ENCODE measurements around the gene MYO9B. TPM values are rescaled to one million over a fixed set of nuclear protein-coding genes. Genes with fewer than 3 reads are reported as not detected.

The MYO9B gene
- total RNA-seq, 1 experiment from 2014 or later = 58.6 TPM

- Histone ChIP-seq H4K8ac (replicated peaks; ENCODE audit: insufficient read length, low read depth, low read length) (no peak overlapping the region), H3K9me3 (ENCODE audit: control insufficient read depth, low read depth, low read length) (no peaks in the 10 kb centered on the region), H3K27me3 (ENCODE audit: insufficient read depth, low read length) (no peaks in the 10 kb centered on the region), H2AK5ac (ENCODE audit: insufficient read length, low read length) (no peak overlapping the region), H3K79me1 (ENCODE audit: insufficient read depth, low read depth, low read length, poor library complexity, severe bottlenecking) (no peaks in the 10 kb centered on the region), H3K56ac (ENCODE audit: insufficient read length, low read depth, low read length) (no peak overlapping the region), H4K20me1 (ENCODE audit: control insufficient read depth, insufficient read depth, insufficient read length) (peaks cover 2% of the 10 kb centered on the region), H4K91ac (ENCODE audit: insufficient read length, low read depth, low read length) (no peak overlapping the region), H2BK12ac (ENCODE audit: insufficient read length, low read depth, low read length) (no peak overlapping the region), H2AFZ (ENCODE audit: low read length) (no peak overlapping the region), H3K79me2 (ENCODE audit: insufficient read depth, low read length) (no peaks in the 10 kb centered on the region), H2BK5ac (ENCODE audit: insufficient read length, low read length) (no peak overlapping the region), H2BK120ac (ENCODE audit: low read depth, low read length, poor library complexity, severe bottlenecking) (no peak overlapping the region), H2BK20ac (ENCODE audit: low read depth, low read length, poor library complexity, severe bottlenecking) (no peak overlapping the region), H2BK15ac (ENCODE audit: low read depth, low read length) (no peak overlapping the region), H3K23me2 (ENCODE audit: insufficient read length, low read depth, low read length, poor library complexity, severe bottlenecking) (no peaks in the 10 kb centered on the region), H3K4me1 (ENCODE audit: insufficient read depth, low read length) (peaks cover 7% of the 10 kb centered on the region; the same call in 1 of the 2 replicates), H3K9ac (ENCODE audit: extremely low read depth, insufficient read length, low read length) (no peak overlapping the region), H3T11ph (ENCODE audit: low read length) (no peak overlapping the region), H4K5ac (ENCODE audit: insufficient read length, low read depth, low read length) (no peak overlapping the region), H3K23ac (ENCODE audit: insufficient read length, low read depth, low read length) (no peak overlapping the region), H3K14ac (ENCODE audit: insufficient read depth, low read length) (no peak overlapping the region), H3K18ac (ENCODE audit: insufficient read length, low read depth, low read length) (no peak overlapping the region), H3K27ac (ENCODE audit: insufficient read length, low read depth, low read length) (no peak overlapping the region), H3K4ac (ENCODE audit: low read depth, low read length) (no peak overlapping the region), H3K4me2 (ENCODE audit: insufficient read depth, insufficient read length, low read length) (no peak overlapping the region)
- Mint-ChIP-seq H3K27ac (peak overlapping the region in 1 of 3 experiments; percentile 87; a peak in 1 of 7 replicates), H3K9me3 (no peaks in the 10 kb centered on the region; a peak in 1 of 5 replicates), H3K36me3 (ENCODE audit: insufficient read depth in 1 of 3, low read depth in 3 of 3) (peaks cover 12 to 21% (median 13%) of the 10 kb centered on the region in 3 experiments; a peak in 5 of 7 replicates), H3K4me3 (no peak overlapping the region), H3K4me1 (peaks cover 26 to 30% of the 10 kb centered on the region in 2 experiments), H3K27me3 (ENCODE audit: low read depth) (no peaks in the 10 kb centered on the region; the same call in none of the 2 replicates)
- TF ChIP-seq, protein P1, sequence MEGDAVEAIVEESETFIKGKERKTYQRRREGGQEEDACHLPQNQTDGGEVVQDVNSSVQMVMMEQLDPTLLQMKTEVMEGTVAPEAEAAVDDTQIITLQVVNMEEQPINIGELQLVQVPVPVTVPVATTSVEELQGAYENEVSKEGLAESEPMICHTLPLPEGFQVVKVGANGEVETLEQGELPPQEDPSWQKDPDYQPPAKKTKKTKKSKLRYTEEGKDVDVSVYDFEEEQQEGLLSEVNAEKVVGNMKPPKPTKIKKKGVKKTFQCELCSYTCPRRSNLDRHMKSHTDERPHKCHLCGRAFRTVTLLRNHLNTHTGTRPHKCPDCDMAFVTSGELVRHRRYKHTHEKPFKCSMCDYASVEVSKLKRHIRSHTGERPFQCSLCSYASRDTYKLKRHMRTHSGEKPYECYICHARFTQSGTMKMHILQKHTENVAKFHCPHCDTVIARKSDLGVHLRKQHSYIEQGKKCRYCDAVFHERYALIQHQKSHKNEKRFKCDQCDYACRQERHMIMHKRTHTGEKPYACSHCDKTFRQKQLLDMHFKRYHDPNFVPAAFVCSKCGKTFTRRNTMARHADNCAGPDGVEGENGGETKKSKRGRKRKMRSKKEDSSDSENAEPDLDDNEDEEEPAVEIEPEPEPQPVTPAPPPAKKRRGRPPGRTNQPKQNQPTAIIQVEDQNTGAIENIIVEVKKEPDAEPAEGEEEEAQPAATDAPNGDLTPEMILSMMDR (conservative IDR thresholded peaks at IDR 0.05) = no peak
- no CpG with 5 or more reads among the region's 17 CpGs for WGBS (ENCODE audit: extremely low coverage, insufficient read length, low lambda C conversion rate)
- no peak for DNase-seq
Observed at GRCh38 chr19:17112271-17112670, 36.7 kb downstream of the MYO9B start.
